Neuronal stem cell (in vitro differentiated cells): ENCODE results near the gene MAP3K7CL.

Source experiments
- DNase-seq: peaks from one replicate; pipeline ENCODE4 v3.0.0-alpha.2; 2013; ENCODE audit warnings: low spot score
- H2AFZ ChIP-seq: one replicate; pipeline ENCODE4 v1.6.1; 2013; ENCODE audit warnings: mild to moderate bottlenecking, low read length, inconsistent platforms
- H2AK5ac ChIP-seq: 2 replicates; pipeline ENCODE4 v1.6.1; 2013; ENCODE audit warnings: low read depth, mild to moderate bottlenecking, inconsistent platforms, low read length, moderate library complexity, mixed read lengths
- H2BK120ac ChIP-seq: 2 replicates; pipeline ENCODE4 v1.6.1; 2013; ENCODE audit warnings: low read depth, mild to moderate bottlenecking, inconsistent platforms, low read length, moderate library complexity, mixed read lengths
- H2BK12ac ChIP-seq: one replicate; pipeline ENCODE4 v1.6.1; 2013; ENCODE audit warnings: low read length, inconsistent platforms
- H2BK15ac ChIP-seq: 2 replicates; pipeline ENCODE4 v1.6.1; 2013; ENCODE audit warnings: mild to moderate bottlenecking, low read length, inconsistent platforms, mixed read lengths
- H2BK5ac ChIP-seq: one replicate; pipeline ENCODE4 v1.6.1; 2013; ENCODE audit warnings: inconsistent platforms, mild to moderate bottlenecking, low read length, moderate library complexity
- H3K14ac ChIP-seq: one replicate; pipeline ENCODE4 v1.6.1; 2013; ENCODE audit warnings: low read length, inconsistent platforms
- H3K18ac ChIP-seq: 2 replicates; pipeline ENCODE4 v1.6.1; 2013; ENCODE audit warnings: low read length, inconsistent platforms
- H3K23ac ChIP-seq: 2 replicates; pipeline ENCODE4 v1.6.1; 2013; ENCODE audit warnings: low read depth, mild to moderate bottlenecking, mixed read lengths, low read length, inconsistent platforms; ENCODE audit not compliant: poor library complexity
- H3K27ac ChIP-seq: replicated peaks from 3 replicates; pipeline ENCODE4 v1.5.1; 2013; ENCODE audit warnings: low read length, inconsistent platforms
- H3K27me3 ChIP-seq, 3 experiments: 2 replicates each; pipeline ENCODE4 v1.6.1; 2013; ENCODE audit warnings: low read length in 3 of 3, mild to moderate bottlenecking in 2 of 3, inconsistent platforms in 1 of 3, low read depth in 1 of 3, mixed read lengths in 1 of 3, moderate library complexity in 1 of 3; ENCODE audit not compliant: control insufficient read depth in 3 of 3, insufficient read depth in 3 of 3
- H3K36me3 ChIP-seq, 2 donors: replicated peaks in 1 of 2; 2 replicates each; pipeline ENCODE4 v1.6.1; 2013; ENCODE audit warnings: low read length in 2 of 2; ENCODE audit not compliant: control insufficient read depth in 2 of 2, insufficient read depth in 2 of 2
- H3K4ac ChIP-seq: 2 replicates; pipeline ENCODE4 v1.6.1; 2013; ENCODE audit warnings: inconsistent platforms, mild to moderate bottlenecking, low read length, moderate library complexity
- H3K4me1 ChIP-seq, 2 donors: 1 replicate in 1 of 2; 2 replicates in 1 of 2; pipeline ENCODE4 v1.6.1; 2013; ENCODE audit warnings: low read length in 2 of 2, low read depth in 1 of 2; ENCODE audit not compliant: control insufficient read depth in 2 of 2, insufficient read depth in 1 of 2
- H3K4me2 ChIP-seq: one replicate; pipeline ENCODE4 v1.6.1; 2013; ENCODE audit warnings: mild to moderate bottlenecking, low read length, inconsistent platforms; ENCODE audit not compliant: insufficient read depth, poor library complexity, severe bottlenecking
- H3K4me3 ChIP-seq, 2 donors: 2 replicates each; pipeline ENCODE4 v1.5.1; 2013; ENCODE audit warnings: low read length in 2 of 2, mild to moderate bottlenecking in 2 of 2, inconsistent platforms in 1 of 2, moderate library complexity in 1 of 2
- H3K79me1 ChIP-seq: one replicate; pipeline ENCODE4 v1.6.1; 2013; ENCODE audit warnings: low read depth, mild to moderate bottlenecking, inconsistent platforms, low read length, moderate library complexity
- H3K9ac ChIP-seq: one replicate; pipeline ENCODE4 v1.6.1; 2013; ENCODE audit warnings: mild to moderate bottlenecking, low read depth, low read length, inconsistent platforms; ENCODE audit not compliant: poor library complexity
- H3K9me3 ChIP-seq, 2 donors: replicated peaks in 1 of 2; 2 replicates each; pipeline versions ENCODE3 to v1.6.1; 2013; ENCODE audit warnings: low read length in 2 of 2, mild to moderate bottlenecking in 2 of 2, inconsistent platforms in 1 of 2, low read depth in 1 of 2, mixed read lengths in 1 of 2, moderate library complexity in 1 of 2; ENCODE audit not compliant: control insufficient read depth in 2 of 2, insufficient read depth in 1 of 2
- H4K8ac ChIP-seq: one replicate; pipeline ENCODE4 v1.6.1; 2013; ENCODE audit warnings: low read depth, mild to moderate bottlenecking, inconsistent platforms, low read length, moderate library complexity
- H4K91ac ChIP-seq: one replicate; pipeline ENCODE4 v1.6.1; 2013; ENCODE audit warnings: low read length, low read depth, mild to moderate bottlenecking, inconsistent platforms; ENCODE audit not compliant: poor library complexity
- WGBS, 2 donors: extraction: QIAGEN DNeasy Blood & Tissue Kit; methylation state at CpG; one replicate each; pipeline ENCODE4 v1.1.7; 2013; ENCODE audit warnings: missing lambda C conversion rate in 2 of 2, mixed read lengths in 1 of 2; ENCODE audit not compliant: insufficient read length in 2 of 2, insufficient replicate concordance in 1 of 2; ENCODE audit errors: extremely low coverage in 2 of 2; 5-methylcytosine and 5-hydroxymethylcytosine counted together

Gene MAP3K7CL

DNA sequence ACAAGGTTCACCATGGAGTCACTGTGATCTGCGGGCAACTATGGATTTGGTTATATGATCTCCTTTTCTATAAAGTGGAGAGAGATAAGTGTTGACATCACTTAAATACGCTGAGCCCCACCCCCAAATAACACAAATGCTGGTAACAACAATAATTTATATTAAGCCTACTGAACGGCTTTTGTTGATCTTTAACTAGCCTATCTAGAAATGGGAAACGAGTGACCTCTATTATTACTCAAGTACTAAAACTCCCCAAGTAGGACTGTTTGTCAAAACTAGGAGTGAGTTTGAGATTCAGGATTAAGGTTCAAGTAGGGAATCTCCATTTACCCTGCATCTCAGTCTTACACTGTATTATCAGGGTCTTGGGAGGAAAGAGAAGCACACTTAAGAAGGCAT, 52.2 kb downstream of the MAP3K7CL start:
- Histone ChIP-seq H3K4me1 (no peaks in the 10 kb centered on the region), H3K79me1 (no peaks in the 10 kb centered on the region), H3K4me3 (no peak overlapping the region), H2AFZ (no peak overlapping the region), H3K27me3 (no peaks in the 10 kb centered on the region), H3K4ac (no peak overlapping the region), H3K23ac (no peak overlapping the region), H3K14ac (no peak overlapping the region), H2BK120ac (no peak overlapping the region), H3K27ac (no peak overlapping the region), H2BK5ac (no peak overlapping the region), H3K36me3 (no peaks in the 10 kb centered on the region), H3K4me2 (no peak overlapping the region), H2AK5ac (no peak overlapping the region), H4K91ac (no peak overlapping the region), H3K9me3 (no peaks in the 10 kb centered on the region), H2BK12ac (no peak overlapping the region), H3K9ac (no peak overlapping the region), H2BK15ac (no peak overlapping the region), H4K8ac (no peak overlapping the region), H3K18ac (no peak overlapping the region)
- WGBS, 2 donors, result no CpG with 5 or more reads among the region's 4 CpGs
- DNase-seq, result no peak

DNA sequence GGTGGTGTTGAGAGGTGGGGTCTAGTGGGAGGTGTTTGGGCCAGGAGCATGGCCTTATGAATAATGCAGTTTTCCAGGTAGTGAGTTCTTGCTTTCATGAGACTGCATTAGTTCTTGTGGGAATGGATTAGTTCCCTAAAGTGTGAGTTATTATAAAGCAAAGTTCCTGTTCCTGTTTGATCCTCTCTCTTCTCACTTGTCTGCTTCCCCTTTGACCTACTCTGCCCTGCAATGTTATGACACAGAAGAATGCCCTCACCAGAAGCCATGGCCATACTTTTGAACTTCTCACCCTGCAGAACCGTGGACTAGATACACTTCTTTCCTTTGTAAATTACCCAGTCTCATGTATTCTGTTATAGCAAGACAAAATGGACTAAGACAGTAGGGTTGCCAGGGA, 53.6 kb downstream of the MAP3K7CL start:
- Histone ChIP-seq H3K9ac (no peak overlapping the region), H3K79me1 (no peaks in the 10 kb centered on the region), H3K23ac (no peak overlapping the region), H3K4ac (no peak overlapping the region), H3K14ac (no peak overlapping the region), H2BK5ac (no peak overlapping the region), H2BK12ac (no peak overlapping the region), H3K4me3 (no peak overlapping the region), H4K91ac (no peak overlapping the region), H3K4me2 (no peak overlapping the region), H2BK15ac (no peak overlapping the region), H3K27me3 (no peaks in the 10 kb centered on the region), H2AK5ac (no peak overlapping the region), H3K27ac (no peak overlapping the region), H4K8ac (no peak overlapping the region), H3K18ac (no peak overlapping the region), H3K36me3 (no peaks in the 10 kb centered on the region), H2AFZ (no peak overlapping the region), H3K4me1 (no peaks in the 10 kb centered on the region), H2BK120ac (no peak overlapping the region), H3K9me3 (no peaks in the 10 kb centered on the region)
- no CpG with 5 or more reads among the region's 1 CpG for WGBS, 2 donors
- DNase-seq, result no peak

DNA sequence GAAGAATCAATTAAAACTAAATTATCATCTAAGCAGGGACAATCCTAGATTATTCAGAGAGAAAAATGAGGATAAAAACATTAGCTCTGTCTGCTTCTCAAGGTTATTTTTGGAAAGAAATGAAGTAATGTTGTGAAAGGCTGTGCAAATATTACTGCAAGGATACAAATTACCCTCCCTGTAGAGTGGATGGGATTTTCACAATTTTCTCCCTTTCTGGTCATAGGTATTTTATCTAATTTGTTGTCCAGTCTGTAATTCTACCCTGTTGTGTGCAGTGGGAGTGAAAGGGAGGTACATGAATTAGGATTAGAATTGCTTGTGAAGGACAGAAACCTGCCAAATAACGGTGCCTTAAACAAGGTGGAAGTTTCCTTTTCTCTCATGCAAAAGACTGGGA, 54.7 kb downstream of the MAP3K7CL start:
- Histone ChIP-seq H2AFZ (peak overlapping the region; percentile 17), H4K91ac (no peak overlapping the region), H3K14ac (no peak overlapping the region), H2BK15ac (no peak overlapping the region), H3K4ac (no peak overlapping the region), H3K23ac (no peak overlapping the region), H3K36me3 (no peaks in the 10 kb centered on the region), H2BK5ac (no peak overlapping the region), H3K4me3 (no peak overlapping the region), H3K4me1 (no peaks in the 10 kb centered on the region), H2BK120ac (no peak overlapping the region), H3K27ac (no peak overlapping the region), H2AK5ac (no peak overlapping the region), H3K9me3 (no peaks in the 10 kb centered on the region), H4K8ac (no peak overlapping the region), H3K9ac (no peak overlapping the region), H2BK12ac (no peak overlapping the region), H3K18ac (no peak overlapping the region), H3K27me3 (no peaks in the 10 kb centered on the region), H3K4me2 (no peak overlapping the region), H3K79me1 (no peaks in the 10 kb centered on the region)
- no CpG with 5 or more reads among the region's 1 CpG for WGBS, 2 donors
- DNase-seq, result no peak

DNA sequence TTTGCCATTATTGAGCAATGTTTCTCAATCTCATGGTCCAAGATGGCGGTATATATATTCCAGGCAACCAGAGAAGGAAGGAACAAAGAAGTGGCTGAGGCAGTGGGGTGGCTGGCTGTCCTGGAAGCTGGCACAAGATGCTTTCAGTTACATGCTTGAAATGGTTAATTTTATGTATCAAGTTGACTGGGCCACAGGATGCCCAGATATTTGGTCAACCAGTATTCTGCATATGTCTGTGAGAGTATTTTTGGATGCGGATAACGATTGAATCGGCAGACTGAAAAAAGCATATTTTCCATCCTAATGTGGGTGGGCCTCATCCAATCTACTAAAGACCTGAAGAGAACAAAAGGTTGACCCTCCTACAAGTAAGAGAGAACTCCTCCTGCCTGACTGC, 55.2 kb downstream of the MAP3K7CL start:
- no peak overlapping the region for H4K8ac ChIP-seq
- H2BK120ac ChIP-seq, result no peak overlapping the region
- H3K36me3 ChIP-seq, result no peaks in the 10 kb centered on the region
- no peaks in the 10 kb centered on the region for H3K79me1 ChIP-seq
- H3K27ac ChIP-seq, result no peak overlapping the region
- no peak for DNase-seq
- H3K4me3 ChIP-seq, result no peak overlapping the region
- H3K4me2 ChIP-seq, result no peak overlapping the region
- H2BK5ac ChIP-seq, result no peak overlapping the region
- H3K27me3 ChIP-seq, result no peaks in the 10 kb centered on the region
- H2AFZ ChIP-seq, result peak overlapping the region; percentile 17
- no peak overlapping the region for H3K23ac ChIP-seq
- H2BK15ac ChIP-seq, result no peak overlapping the region
- no peak overlapping the region for H2BK12ac ChIP-seq
- WGBS, 2 donors, result no CpG with 5 or more reads among the region's 4 CpGs
- no peak overlapping the region for H3K4ac ChIP-seq
- no peak overlapping the region for H3K14ac ChIP-seq
- no peak overlapping the region for H3K18ac ChIP-seq
- no peak overlapping the region for H3K9ac ChIP-seq
- H3K4me1 ChIP-seq, result no peaks in the 10 kb centered on the region
- H2AK5ac ChIP-seq, result no peak overlapping the region
- no peaks in the 10 kb centered on the region for H3K9me3 ChIP-seq
- H4K91ac ChIP-seq, result no peak overlapping the region
